Fibroblast of skin of scalp (primary cell): Measurements from ENCODE around the gene CLTC.
"Not testable (repeated sequence)": the region's sequence is repeated elsewhere in the genome, so short reads cannot be mapped to it uniquely, and the experiment has no call there.

Source experiments
- DNase-seq: peaks from one replicate; pipeline ENCODE4 v3.0.0-alpha.2; 2013

The CLTC gene

DNA sequence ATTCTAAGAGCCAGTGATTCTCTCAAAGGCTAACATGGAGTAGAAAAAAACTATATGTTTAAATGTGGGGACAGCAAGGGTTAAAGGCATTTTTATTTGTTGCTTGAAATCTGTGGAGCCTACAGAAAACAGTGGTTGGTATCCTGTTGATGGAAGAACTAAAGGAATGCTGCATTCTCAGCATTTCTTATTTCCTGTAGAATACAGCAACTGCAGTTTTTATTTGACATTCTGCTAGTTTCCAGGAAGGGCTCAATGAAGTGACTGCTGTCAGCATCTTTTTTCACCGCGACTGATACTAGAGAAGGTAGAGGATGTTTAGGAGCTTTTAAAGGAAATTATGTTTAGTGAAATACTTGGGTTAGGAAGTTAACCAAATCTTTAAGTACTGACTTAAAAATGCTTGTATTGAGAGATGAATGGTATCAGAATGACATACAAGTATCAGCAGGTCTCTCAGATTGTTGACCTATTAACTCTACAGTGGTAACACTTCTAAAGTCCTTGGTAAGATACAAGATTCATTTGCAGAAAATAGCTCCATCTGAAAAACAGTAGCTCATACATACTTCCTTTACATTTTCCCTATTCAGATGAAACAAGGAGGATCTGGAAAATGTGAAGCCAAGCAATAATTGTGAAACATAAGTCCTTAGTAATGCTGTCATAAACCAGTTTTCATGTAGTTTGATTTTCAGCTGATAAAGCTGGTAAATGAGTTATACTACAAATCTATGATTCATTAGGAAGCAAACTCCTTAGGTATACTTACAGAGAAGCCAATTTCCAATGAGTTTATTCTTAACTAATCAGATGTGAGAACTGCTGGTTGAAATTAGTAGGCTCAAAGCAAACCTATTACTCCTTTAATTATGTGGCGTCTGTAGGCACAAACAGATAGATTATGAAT is 15.2 kb downstream of the CLTC start:
- peak; percentile 44 for DNase-seq

DNA sequence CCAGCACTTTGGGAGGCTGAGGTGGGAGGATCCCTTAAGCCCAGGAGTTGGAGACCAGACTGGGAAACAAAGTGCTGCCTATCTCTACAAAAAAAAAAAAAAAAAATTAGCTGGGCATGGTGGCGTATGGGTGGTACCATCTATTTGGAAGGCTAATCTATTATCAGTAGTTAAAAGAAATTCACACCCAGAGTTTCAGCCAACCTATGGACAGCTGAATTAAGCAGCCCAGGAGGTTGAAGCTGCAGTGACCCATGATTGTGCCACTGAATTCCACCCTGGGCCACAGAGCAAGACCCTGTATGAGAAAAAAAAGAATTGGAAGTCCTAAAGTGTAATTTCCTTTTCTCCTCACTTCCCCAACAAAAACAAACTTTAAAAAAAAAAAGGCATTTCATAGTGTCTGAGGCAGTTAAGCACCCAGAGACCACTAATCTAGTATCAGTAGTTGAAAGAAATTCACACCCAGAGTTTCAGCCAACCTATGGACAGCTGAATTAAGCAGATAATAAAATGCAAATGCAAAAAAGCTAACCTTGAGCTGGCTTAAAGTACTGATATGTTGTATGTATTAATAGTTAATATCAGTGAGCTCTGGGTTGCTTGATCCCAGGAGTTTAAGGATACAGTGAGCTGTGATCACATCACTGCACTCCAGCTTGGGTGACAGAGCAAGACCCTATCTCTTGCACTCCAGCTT is 18.1 kb downstream of the CLTC start:
- no peak for DNase-seq

DNA sequence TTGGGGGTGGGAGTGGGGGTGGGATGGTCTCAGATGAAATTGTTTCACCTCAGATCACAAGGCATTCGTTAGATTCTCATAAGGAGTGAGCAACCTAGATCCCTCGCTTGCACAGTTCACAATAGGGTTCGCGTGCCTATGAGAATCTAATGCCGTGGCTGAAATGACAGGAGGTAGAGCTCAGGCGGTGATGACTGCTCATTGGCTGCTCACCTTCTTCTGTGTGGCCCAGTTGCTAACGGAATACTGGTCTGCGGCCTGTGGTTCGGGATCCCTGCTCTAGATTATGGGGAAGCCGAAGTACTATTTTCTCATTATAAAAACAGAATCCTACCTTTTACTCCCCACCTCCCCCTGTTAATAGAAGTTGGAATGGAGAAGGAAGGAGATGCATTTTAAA is 18.9 kb downstream of the CLTC start:
- no peak for DNase-seq

DNA sequence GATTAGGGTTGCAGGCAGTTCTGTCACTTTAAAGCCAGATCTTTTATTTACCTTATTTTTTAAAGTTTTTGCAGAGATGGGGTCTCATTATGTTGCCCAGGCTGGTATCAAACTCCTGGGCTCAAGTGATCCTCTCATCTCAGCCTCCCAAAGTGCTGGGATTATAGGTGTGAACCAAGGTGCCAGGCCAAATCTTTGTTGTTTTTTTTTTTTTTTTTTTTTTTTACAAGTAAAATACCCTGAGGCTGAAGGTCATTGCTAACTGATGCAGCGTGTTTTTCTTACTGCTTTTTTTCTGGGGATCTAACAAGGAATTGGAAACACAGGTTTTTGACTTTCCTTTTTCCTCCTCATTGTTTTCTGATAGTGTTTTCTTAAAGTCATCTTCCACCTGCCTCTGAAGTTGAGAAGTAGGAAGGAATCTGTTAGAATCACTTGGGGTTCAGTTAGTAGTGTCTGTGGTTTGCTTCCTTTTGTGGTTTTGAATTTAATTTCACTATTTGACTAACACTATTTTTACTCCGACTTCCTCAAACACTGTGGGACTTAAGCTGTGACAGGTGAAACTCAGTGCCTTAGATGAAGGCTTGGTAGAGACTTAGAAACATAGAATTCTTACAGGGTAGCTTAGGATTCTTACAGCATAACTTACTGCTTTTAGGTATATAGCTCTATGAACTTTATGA is 22.2 kb downstream of the CLTC start:
- no peak for DNase-seq

DNA sequence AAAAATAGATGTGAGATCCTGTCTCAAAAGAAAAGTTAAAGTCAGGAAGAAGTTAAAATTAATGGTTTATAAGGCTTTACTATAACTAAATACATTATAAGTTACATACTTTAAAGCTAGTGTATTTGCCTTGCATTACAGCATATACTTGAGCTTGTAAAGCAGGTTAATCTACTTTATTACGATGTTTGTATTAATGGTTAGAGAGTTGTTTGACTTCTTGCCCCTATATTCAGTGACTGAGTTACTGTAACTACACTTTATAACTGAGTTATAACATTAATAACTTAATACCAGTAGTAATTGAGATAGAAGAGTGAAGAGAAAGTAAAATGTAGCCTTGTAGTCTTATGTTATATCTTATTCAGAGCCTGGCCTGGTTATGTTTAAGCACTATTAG is 22.9 kb downstream of the CLTC start:
- no peak for DNase-seq

DNA sequence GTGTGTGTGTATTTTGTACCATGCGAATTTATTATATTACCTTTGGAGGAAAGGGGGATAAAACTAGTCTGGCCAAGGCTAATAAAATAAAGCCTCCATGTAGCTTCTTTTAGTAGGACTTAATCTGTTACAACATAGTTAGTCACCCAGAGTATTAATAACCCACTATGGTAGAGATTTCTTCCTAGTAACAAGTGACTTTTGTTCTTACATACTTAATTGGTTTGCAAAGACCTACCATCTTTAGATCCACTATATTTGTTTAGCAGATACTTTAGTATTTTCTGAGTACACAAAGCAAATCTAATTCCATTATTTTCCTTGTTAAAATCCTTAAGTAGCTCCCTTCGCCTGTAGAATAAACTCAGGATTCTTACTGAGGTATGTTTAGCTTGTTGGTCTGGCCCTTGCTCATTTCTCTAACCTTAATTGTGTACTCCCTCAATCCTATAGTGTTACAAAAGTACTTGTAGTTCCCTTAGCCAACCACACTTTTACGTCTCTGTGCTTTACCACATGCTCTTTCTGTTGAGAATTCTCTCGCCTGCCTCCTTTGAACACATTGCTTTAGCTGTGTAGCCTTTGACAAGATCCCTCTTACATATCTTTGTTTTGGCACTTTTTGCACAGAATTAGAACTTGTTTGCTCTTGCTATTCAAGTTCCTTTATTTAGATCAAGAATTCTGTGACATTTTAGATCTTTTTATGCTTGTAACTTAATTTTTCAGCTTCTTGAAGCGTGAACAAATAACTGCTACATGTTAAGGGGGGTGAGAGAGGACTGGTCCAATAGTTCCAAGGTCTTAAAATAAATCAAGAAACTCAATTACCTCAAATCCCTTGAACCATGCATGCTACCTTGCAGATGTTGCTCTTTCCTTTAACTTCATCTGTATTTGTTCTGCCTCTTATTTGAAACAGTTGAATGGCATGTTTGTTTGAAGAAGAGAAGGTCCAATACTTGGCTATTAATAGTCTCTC is 23.8 kb downstream of the CLTC start:
- no peak for DNase-seq

DNA sequence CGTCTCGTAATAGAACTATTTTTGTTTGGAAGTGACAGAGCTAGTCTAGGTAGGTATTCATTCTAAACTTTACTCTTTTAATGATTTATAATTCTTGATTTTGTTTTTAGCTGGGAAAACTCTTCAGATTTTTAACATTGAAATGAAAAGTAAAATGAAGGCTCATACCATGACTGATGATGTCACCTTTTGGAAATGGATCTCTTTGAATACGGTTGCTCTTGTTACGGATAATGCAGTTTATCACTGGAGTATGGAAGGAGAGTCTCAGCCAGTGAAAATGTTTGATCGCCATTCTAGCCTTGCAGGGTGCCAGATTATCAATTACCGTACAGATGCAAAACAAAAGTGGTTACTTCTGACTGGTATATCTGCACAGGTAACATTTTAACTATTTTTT is 27.6 kb downstream of the CLTC start:
- no peak for DNase-seq

DNA sequence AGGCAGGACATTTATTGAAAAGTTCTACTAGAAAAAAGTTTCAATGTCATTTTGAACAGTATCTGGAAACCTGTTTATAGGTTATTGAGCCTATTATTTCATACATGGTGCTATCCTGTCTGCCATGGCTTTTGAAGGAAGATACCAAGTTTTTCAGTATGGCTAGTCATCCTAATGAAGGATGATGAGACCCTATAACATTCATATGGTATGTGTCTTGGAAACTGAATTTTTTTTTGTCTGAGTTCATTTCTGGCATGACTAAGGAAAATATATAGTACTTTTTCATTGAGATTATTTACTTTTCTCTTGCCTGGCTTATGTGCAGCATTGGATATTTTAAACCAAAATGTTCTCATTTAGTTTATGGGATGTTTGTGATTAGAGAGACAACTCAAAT is 30.2 kb downstream of the CLTC start:
- peak; percentile 14 for DNase-seq

DNA sequence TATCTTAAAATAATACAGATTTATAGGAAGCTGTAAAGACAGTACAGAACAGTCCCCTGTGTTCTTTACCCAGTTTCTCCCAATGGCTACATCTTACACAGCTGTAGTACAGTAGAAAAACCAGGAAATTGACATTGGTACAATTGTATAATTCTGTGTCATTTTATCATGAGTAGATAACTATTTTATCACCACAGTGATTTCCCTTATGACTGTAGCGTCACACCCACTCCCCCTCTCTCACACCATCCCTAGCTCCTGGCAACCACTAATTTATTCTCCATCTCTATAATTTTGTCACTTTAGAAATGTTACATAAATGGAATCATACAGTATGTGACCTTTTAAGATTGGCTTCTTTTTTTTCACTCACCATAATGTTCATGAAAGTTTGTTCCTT is 30.9 kb downstream of the CLTC start:
- no peak for DNase-seq

DNA sequence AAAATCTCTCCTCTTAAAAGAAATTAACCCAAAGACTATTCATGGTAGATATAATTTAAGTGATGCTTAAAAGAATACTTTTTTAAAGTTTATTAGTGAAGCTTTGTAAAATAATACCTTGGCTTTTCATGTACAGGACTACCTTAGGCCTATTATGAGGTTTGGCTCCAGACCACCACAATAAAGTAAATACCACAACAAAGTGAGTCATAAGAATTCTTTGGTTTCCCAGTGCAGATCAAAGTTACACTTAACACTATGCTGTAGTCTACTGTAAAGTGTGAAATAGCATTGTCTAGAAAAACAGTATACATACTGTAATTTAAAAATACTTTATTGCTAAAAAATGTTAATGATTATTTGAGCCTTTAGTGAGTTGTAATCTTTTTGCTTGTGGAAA is 31.7 kb downstream of the CLTC start:
- no peak for DNase-seq

DNA sequence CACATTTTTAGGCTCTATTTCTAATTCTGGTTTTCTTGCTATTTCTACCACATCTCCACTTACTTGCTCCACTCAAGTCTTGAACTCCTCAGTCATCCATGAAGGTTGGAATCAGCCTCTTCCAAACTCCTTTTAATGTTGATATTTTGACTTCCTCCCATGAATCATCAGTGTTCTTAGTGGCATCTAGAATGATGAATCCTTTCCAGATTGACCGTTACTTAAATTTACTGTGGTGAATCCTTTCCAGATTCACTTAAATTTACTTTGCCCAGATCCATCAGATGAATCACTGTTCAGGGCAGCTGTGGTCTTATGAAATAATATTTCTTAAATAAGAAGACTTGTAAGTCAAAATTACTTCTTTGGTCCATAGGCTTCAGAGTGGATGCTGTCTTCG is 32.4 kb downstream of the CLTC start:
- DNase-seq: peak; percentile 25

DNA sequence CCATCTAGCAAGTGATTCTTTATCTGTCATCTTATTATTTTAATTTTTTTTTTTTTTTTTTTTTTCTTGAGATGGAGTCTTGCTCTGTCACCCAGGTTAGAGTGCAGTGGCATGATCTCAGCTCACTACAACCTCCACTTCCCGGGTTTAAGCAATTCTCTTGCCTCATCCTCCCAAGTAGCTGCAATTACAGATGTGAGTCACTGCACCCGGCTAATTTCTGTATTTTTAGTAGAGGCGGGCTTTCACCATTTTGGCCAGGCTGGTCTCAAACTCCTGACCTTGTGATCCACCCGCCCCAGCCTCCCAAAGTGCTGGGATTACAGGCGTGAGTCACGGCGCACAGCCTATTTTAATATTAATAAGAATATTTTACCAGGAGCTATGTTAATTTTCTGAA is 36.9 kb downstream of the CLTC start:
- DNase-seq: not testable (repeated sequence)

DNA sequence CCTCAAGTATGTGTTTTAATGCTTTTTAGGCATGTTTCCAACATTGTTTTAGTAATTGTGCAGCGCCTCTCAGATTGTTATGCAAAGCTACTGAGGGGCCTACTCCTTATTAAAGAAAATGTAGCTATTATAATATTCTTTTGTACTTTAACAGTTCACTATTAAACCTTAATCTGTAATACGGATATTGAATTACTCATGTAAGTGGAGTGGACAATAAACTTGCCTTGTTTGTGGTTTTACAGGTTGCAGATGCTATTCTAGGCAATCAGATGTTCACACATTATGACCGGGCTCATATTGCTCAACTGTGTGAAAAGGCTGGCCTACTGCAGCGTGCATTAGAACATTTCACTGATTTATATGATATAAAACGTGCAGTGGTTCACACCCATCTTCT is 46.5 kb downstream of the CLTC start:
- no peak for DNase-seq

DNA sequence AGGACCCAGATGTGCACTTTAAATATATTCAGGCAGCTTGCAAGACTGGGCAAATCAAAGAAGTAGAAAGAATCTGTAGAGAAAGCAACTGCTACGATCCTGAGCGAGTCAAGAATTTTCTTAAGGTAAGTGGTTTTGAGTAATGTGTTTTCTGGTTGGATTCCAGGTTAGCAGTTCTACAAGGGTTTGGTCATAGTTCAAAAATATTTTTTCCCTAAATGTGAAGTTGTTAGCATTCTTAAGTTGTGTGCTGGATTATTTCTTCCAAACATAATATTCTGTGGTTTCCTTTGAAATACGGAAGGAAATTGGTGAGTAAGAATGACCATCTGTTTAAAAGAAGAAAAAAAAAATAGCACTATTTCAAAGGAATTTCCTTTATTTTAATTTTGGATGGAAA is 49.1 kb downstream of the CLTC start:
- peak; percentile 88 for DNase-seq

DNA sequence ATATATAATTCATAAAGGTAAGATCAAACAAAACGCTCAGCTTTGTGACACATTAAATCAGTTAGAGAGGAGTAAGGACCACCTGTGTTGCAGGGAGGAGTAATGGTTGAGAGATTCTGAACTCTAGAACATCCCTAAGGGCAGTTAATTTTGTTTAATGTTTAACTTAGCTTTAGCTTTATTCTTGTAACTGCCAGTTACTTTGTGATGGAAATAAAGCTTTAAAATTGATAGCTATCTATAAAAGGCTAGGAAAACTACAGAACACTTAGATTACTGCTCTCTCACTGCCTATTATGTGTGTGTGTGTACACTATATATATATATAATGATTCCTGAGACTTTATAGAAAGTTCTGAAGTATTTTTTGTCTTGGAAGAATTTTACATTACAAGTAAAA is 49.7 kb downstream of the CLTC start:
- DNase-seq: no peak

DNA sequence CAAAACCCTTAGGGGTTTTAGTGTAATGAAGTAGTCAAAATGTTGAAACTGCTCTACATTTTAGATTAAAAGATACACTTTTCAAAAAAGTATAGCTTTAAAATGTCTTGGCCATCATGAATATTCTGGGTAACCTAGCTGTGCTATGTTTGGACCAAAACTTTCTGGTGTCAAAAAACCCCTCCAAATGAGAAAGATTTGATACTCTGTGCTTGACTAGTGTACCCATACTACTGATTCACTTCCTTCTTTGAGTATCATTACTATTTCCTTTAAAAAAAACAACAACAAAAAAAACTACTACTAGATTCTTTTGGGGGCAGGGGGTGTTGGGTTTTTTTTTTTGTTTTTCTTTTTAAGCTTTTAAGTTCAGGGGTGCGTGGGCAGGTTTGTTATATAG is 50.2 kb downstream of the CLTC start:
- no peak for DNase-seq

DNA sequence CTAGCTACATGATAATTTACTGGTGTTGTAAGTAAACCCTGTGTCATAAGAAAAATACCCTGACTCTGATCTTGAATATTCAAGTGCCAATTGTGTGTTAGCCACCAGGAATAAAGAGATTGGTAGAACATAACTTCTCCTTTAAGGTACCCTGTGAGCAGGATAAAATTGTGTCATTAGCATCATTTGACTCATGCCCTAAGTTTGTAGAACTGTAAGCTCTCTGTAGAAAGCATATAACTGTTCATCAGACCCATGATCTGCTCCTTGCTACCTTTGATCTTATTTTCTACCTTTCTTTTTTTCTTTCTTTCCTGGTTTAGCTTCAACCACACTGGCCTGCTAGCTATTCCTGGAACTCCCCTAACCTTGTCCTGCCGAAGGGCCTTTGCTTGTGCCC is 51.7 kb downstream of the CLTC start:
- DNase-seq: no peak

DNA sequence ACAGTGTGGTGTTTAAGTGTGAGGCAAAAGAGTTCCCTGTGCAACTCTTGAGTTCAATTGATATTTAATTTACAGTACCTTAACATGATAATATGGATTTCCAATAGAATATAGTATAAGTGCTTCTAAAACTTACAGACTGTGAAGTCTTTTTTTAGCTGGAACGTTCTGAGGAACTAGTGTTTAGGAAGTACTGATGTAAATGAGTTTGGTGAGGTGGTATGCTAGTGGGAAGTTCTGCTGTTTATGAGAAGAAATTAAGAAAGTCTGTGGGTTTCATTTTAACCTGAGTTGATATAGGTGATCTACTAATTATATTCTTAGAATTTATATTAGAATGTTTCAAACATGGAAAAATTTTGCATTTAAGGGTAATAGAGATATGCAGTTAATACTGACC is 55.5 kb downstream of the CLTC start:
- DNase-seq: no peak

DNA sequence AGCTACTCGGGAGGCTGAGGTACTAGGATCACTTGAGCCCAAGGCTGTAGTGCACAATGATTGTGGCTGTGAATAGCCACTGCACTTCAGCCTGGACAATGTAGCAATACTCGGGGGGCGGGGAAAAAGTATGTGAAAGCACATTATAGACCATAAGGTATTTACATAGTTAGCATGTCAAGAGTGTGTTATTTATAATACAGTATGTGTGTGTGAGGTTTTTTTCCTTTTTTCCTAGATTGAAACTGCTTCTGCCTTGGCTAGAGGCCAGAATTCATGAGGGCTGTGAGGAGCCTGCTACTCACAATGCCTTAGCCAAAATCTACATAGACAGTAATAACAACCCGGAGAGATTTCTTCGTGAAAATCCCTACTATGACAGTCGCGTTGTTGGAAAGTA is 57.0 kb downstream of the CLTC start:
- DNase-seq: peak; percentile 51

DNA sequence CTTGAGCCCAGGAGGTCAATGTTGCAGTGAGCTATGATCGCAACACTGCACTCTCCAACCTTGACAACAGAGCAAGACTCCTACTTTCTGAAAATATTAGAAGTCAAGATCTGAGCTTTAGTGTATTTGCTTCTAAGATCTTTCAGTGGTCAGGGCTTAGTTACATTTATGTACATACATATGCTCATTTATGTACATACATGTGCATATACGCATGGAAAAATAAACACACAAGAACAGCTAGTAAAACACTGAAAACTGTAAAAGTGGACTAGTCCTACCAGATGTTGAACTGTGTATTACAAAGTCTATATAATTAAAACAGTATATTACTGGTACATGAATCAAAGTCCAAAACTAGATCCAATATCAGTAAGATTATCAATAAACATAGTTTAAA is 59.2 kb downstream of the CLTC start:
- no peak for DNase-seq

DNA sequence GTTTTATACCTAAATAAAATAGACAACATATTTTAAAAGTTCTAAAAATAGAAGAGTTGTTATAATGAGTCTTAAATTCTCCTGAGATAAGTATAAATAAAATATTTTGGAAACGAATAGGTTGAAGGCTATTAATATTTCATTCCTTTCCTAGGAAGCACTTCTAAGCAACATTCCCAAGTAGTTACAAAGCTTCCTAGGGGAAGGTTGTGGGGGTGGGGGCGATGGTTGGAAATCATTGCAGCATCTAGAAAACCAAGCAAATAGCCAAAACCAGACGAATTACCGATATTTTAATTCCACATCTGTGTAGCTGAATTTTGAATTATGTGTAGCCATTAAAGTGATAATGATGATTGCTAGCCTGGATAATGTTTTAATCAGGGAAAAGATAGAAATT is 60.6 kb downstream of the CLTC start:
- DNase-seq: peak; percentile 66

DNA sequence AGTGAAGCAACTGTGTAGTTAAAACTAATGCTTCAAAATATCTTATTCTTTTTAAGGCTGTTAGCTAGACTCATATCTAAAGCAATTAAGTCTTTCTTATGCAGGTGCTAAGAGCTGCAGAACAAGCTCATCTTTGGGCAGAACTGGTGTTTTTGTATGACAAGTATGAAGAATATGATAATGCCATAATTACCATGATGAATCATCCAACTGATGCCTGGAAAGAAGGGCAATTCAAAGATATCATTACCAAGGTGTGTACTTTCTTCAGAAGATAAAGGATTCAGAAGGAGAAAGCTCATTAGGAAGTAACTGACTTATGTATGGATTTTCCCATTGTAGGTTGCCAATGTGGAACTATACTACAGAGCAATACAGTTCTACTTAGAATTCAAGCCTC is 63.6 kb downstream of the CLTC start:
- no peak for DNase-seq
